Upper lobe of right lung (tissue), 1 donor: ENCODE results near the gene ABCC8. TPM values are rescaled to one million over a fixed set of nuclear protein-coding genes. Genes with fewer than 3 reads are reported as not detected.

Source experiments
- ATAC-seq: fragments of 200-7000 bp; cut with Tn5 transposase; one replicate; pipeline ENCODE4 v1.9.1; 2020; ENCODE audit warnings: mild to moderate bottlenecking, moderate library complexity
- DNase-seq: peaks from one replicate; pipeline ENCODE4 v3.0.0-alpha.2; 2020
- H3K27ac ChIP-seq: fragments of 200-600 bp; one replicate; pipeline ENCODE4 v1.8.0; 2022
- H3K27me3 ChIP-seq: fragments of 200-600 bp; one replicate; pipeline ENCODE4 v1.8.0; 2022; ENCODE audit warnings: mild to moderate bottlenecking
- H3K36me3 ChIP-seq: fragments of 200-600 bp; one replicate; pipeline ENCODE4 v1.8.0; 2022
- H3K4me1 ChIP-seq: fragments of 200-600 bp; one replicate; pipeline ENCODE4 v1.8.0; 2022
- H3K4me3 ChIP-seq: fragments of 200-600 bp; one replicate; pipeline ENCODE4 v1.8.0; 2022; ENCODE audit warnings: mild to moderate bottlenecking
- H3K9me3 ChIP-seq: fragments of 200-600 bp; one replicate; pipeline ENCODE4 v1.8.0; 2022
- CTCF ChIP-seq: fragments of 200-600 bp; IDR thresholded peaks from one replicate; pipeline ENCODE4 v1.8.0; 2022; ENCODE audit warnings: antibody characterized with exemption
- intact Hi-C: fragments of 100-400 bp; cut with DNase I; formaldehyde crosslinking; loops from one replicate; pipeline ENCODE4 v1.11.0; 2022
- total RNA-seq: library from RNA; stranded (reverse); fragmentation: NEBNext Ultra II Directional; extraction: Animal tissue kit (Norgen Biotek cat#: 25700); gene quantifications from one replicate; pipeline ENCODE4 v1.2.1, GENCODE V29; 2021
- donor health status: DM: no; HTN: yes; CAD: no; lungs with severe emphysema.

The ABCC8 gene
- total RNA-seq, 1 donor from 2014 or later: 4.7 TPM

GRCh38 chr11:17382046-17382728 is 94.5 kb downstream of the ABCC8 start:
- TF ChIP-seq CTCF: no peak
- no peak for DNase-seq
- H3K4me3 ChIP-seq: no peak overlapping the region
- H3K27me3 ChIP-seq: no peaks in the 10 kb centered on the region
- intact Hi-C loops: no loop called here
- no peaks in the 10 kb centered on the region for H3K9me3 ChIP-seq
- no peak overlapping the region for H3K27ac ChIP-seq
- no peak for ATAC-seq
- H3K4me1 ChIP-seq: no peaks in the 10 kb centered on the region
- no peaks in the 10 kb centered on the region for H3K36me3 ChIP-seq

- no peak for DNase-seq
- no peak overlapping the region for H3K27ac ChIP-seq
- H3K36me3 ChIP-seq: no peaks in the 10 kb centered on the region
- TF ChIP-seq CTCF: no peak
- no peak overlapping the region for H3K4me3 ChIP-seq
- intact Hi-C loops: no loop called here
- no peaks in the 10 kb centered on the region for H3K4me1 ChIP-seq
- no peaks in the 10 kb centered on the region for H3K9me3 ChIP-seq
- no peak for ATAC-seq
- H3K27me3 ChIP-seq: no peaks in the 10 kb centered on the region
These were observed 95.5 kb downstream of the ABCC8 start for GRCh38 chr11:17381156-17381555.

GRCh38 chr11:17379383-17380180 is 97.1 kb downstream of the ABCC8 start:
- intact Hi-C loops: no loop called here
- Histone ChIP-seq H3K27me3 (no peaks in the 10 kb centered on the region), H3K9me3 (no peaks in the 10 kb centered on the region), H3K4me3 (no peak overlapping the region), H3K4me1 (no peaks in the 10 kb centered on the region), H3K27ac (no peak overlapping the region), H3K36me3 (no peaks in the 10 kb centered on the region)
- TF ChIP-seq CTCF: no peak
- DNase-seq: no peak
- ATAC-seq: no peak

- no peak for TF ChIP-seq CTCF
- Histone ChIP-seq H3K9me3 (peaks cover under 1% of the 10 kb centered on the region), H3K27ac (no peak overlapping the region), H3K4me1 (no peaks in the 10 kb centered on the region), H3K4me3 (no peak overlapping the region), H3K36me3 (no peaks in the 10 kb centered on the region), H3K27me3 (no peaks in the 10 kb centered on the region)
- intact Hi-C loops: no loop called here
- DNase-seq (no peak), ATAC-seq (no peak)
These were observed 98.0 kb downstream of the ABCC8 start for GRCh38 chr11:17378655-17379054.

- Histone ChIP-seq H3K27ac (no peak overlapping the region), H3K4me3 (no peak overlapping the region), H3K9me3 (peaks cover 23% of the 10 kb centered on the region), H3K36me3 (no peaks in the 10 kb centered on the region), H3K27me3 (no peaks in the 10 kb centered on the region), H3K4me1 (no peaks in the 10 kb centered on the region)
- DNase-seq (no peak), ATAC-seq (no peak)
- intact Hi-C loops: no loop called here
- no peak for TF ChIP-seq CTCF
These were observed 100.2 kb downstream of the ABCC8 start for GRCh38 chr11:17376493-17376892.
